Right lobe of liver (tissue), 4 donors: ENCODE measurements around the gene NOP10.
"Not testable (repeated sequence)": the region's sequence is repeated elsewhere in the genome, so short reads cannot be mapped to it uniquely, and the experiment has no call there.

ENCODE experiments used
- CTCF ChIP-seq, 4 donors: fragments of 200-600 bp in 3 of 4; fragments of 450-650 bp in 1 of 4; IDR thresholded peaks; one replicate each; pipeline versions ENCODE4 v1.5.1 to v1.8.0; 2016 to 2022; ENCODE audit warnings: antibody characterized with exemption in 4 of 4, mild to moderate bottlenecking in 2 of 4
- POLR2A ChIP-seq: fragments of 450-650 bp; IDR thresholded peaks from one replicate; pipeline ENCODE4 v1.6.1; 2017; ENCODE audit warnings: antibody characterized with exemption, mild to moderate bottlenecking
- donor health status: DM: no; HTN: no; CAD: no.
- donor health status: DM: no; HTN: no; CAD: no.
- donor health status: DM: no; HTN: yes; CAD: no.

DNA sequence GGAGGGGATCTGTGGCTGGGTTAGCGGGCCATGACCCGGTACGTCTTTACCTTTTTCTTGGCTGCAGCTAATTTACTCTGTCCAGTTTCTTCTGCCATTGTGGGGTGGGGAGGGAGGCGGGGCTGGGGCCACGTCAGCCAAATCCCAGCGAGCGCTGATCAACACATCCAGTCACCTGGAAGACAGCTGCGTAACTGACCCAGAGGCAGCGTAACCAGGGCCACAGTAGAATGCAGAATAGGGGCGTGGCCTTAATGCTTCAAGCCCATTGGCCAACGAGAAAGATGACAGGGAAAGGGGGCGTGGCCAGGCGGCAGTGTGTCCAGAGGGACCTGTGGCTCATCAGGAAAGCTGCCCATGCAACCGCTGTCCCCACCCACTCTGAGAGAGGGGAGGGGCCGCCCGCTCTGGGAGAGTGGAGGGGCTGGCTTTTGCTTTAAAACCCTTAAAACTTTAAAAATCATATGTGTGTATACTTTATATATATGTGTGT is 46.7 kb upstream of the NOP10 start:
- not testable (repeated sequence) for TF ChIP-seq POLR2A; CTCF (IDR thresholded peaks at IDR 0.05)
